Testis (tissue), 2 donors: ENCODE results near the gene AXIN1.

Experiments
- CTCF ChIP-seq, 3 experiments: fragments of 450-650 bp in 2 of 3; fragments of 200-600 bp in 1 of 3; sonication (generic) in 1 of 3; IDR thresholded peaks; one replicate each; pipeline ENCODE4 v1.5.1; 2016 to 2019; ENCODE audit warnings: antibody characterized with exemption in 3 of 3, mild to moderate bottlenecking in 2 of 3, moderate library complexity in 1 of 3
- POLR2A ChIP-seq: fragments of 450-650 bp; IDR thresholded peaks from one replicate; pipeline ENCODE4 v1.6.1; 2017; ENCODE audit warnings: antibody characterized with exemption, mild to moderate bottlenecking, moderate library complexity

- TF ChIP-seq CTCF (IDR thresholded peaks at IDR 0.05), result no peak
- no peak for TF ChIP-seq POLR2A
These were observed 12.3 kb upstream of the AXIN1 start for GRCh38 chr16:364595-365491.
